Esophagus squamous epithelium (tissue), 5 donors: Measurements from ENCODE around the gene RWDD3. TPM values are rescaled to one million over a fixed set of nuclear protein-coding genes. Genes with fewer than 3 reads are reported as not detected.

Source experiments
- DNase-seq: peaks from one replicate; lab custom pipeline; 2025; lab: John Stamatoyannopoulos, UW
- H3K27ac ChIP-seq, 4 donors: fragments of 200-600 bp; sonication (generic); one replicate each; pipeline ENCODE4 v1.5.1; 2016 to 2019; ENCODE audit warnings: mild to moderate bottlenecking in 1 of 4
- H3K27me3 ChIP-seq, 4 donors: fragments of 200-600 bp; sonication (generic); 1 replicate in 3 of 4; 2 replicates in 1 of 4; pipeline versions ENCODE4 v1.5.1 to v1.6.0; 2017 to 2021; ENCODE audit warnings: antibody characterized with exemption in 1 of 4
- H3K36me3 ChIP-seq, 3 donors: fragments of 200-600 bp; sonication (generic); one replicate each; pipeline ENCODE4 v1.5.1; 2016 to 2019
- H3K4me1 ChIP-seq, 3 donors: fragments of 200-600 bp; sonication (generic); one replicate each; pipeline ENCODE4 v1.5.1; 2017 to 2019
- H3K4me3 ChIP-seq, 4 donors: fragments of 200-600 bp; sonication (generic); 1 replicate in 3 of 4; 2 replicates in 1 of 4; pipeline ENCODE4 v1.5.1; 2016 to 2019; ENCODE audit warnings: mild to moderate bottlenecking in 2 of 4, moderate library complexity in 1 of 4
- H3K9me3 ChIP-seq, 3 donors: fragments of 200-600 bp; sonication (generic); one replicate each; pipeline ENCODE4 v1.5.1; 2016 to 2019
- POLR2A ChIP-seq, 4 donors: fragments of 450-650 bp; IDR thresholded peaks; one replicate each; pipeline ENCODE4 v1.6.1; 2017; ENCODE audit warnings: antibody characterized with exemption in 4 of 4, mild to moderate bottlenecking in 4 of 4, moderate library complexity in 3 of 4
- WGBS, 2 donors: methylation state at CpG; one replicate each; pipeline ENCODE4 v1.1.5; 2018; 5-methylcytosine and 5-hydroxymethylcytosine counted together
- intact Hi-C: fragments of 100-400 bp; cut with DNase I; formaldehyde crosslinking; loops from one replicate; pipeline ENCODE4 v1.15.0; 2022
- total RNA-seq, 4 donors: library from RNA; depleted of rRNA; stranded (reverse); fragments of >200 nt; gene quantifications; one replicate each; pipeline ENCODE4 v1.1.0, GENCODE V29; 2016
- TF ChIP-seq, protein P1 (sequence below), 6 experiments: fragments of 450-650 bp in 4 of 6; fragments of 200-600 bp in 2 of 6; sonication (generic) in 2 of 6; IDR thresholded peaks; one replicate each; pipeline ENCODE4 v1.5.1; 2016 to 2019; ENCODE audit warnings: antibody characterized with exemption in 6 of 6, mild to moderate bottlenecking in 4 of 6, moderate library complexity in 4 of 6
- donor health status: DM: yes; HTN: yes; CAD: no.

The RWDD3 gene
- total RNA-seq, 4 donors from 2014 or later = 1.8 to 11.8 (median 7.6) TPM

DNA sequence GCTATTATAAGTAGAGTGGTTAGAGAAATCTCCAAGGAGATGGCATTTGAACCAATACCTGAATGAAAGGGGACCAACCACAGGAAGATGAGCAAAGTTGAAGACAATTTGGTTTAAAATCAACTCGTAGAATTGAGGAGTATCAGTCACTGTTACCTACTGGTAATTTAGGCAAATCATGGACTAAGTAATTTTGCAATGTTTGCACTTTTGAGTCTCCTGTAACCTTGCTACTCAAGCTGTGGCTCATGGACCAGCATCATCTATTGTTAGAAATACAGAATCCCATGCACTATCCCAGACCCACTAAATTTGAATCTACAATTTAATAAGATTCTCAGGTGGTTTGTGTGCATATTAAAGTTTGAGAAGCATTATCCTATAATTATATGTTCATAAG, 21.8 kb downstream of the RWDD3 start:
- Histone ChIP-seq H3K9me3 (no peaks in the 10 kb centered on the region), H3K4me1 (no peaks in the 10 kb centered on the region), H3K36me3 (peaks cover 0 to 14% (median 0%) of the 10 kb centered on the region in 3 donors), H3K27me3 (no peaks in the 10 kb centered on the region), H3K4me3 (no peak overlapping the region), H3K27ac (no peak overlapping the region)
- intact Hi-C loops = no loop called here
- DNase-seq = no peak
- 70 to 71% methylated on average over 1 of the region's 1 CpG for WGBS, 2 donors
- no peak for TF ChIP-seq POLR2A (IDR thresholded peaks at IDR 0.05)
- TF ChIP-seq, protein P1, sequence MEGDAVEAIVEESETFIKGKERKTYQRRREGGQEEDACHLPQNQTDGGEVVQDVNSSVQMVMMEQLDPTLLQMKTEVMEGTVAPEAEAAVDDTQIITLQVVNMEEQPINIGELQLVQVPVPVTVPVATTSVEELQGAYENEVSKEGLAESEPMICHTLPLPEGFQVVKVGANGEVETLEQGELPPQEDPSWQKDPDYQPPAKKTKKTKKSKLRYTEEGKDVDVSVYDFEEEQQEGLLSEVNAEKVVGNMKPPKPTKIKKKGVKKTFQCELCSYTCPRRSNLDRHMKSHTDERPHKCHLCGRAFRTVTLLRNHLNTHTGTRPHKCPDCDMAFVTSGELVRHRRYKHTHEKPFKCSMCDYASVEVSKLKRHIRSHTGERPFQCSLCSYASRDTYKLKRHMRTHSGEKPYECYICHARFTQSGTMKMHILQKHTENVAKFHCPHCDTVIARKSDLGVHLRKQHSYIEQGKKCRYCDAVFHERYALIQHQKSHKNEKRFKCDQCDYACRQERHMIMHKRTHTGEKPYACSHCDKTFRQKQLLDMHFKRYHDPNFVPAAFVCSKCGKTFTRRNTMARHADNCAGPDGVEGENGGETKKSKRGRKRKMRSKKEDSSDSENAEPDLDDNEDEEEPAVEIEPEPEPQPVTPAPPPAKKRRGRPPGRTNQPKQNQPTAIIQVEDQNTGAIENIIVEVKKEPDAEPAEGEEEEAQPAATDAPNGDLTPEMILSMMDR (IDR thresholded peaks at IDR 0.05) = no peak

DNA sequence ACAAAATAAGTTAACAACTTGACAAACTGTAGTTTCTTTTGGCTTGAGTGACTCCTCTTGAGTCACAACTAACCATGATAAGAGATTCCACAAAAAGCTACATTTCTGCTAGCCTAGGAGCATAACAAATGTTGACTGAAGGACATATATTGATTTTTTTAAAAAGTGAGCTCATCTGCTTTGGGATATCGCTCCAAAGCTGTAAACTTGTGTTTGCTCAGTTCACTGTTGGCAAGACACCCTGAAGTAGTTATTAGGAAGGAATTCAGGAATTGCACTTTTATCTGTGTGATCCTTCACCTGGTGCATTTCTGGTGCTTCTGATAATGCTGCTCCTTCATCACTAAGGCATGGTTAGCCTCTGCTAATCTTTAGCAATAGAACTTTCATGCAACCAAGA, 23.7 kb downstream of the RWDD3 start:
- Histone ChIP-seq H3K4me1 (no peaks in the 10 kb centered on the region), H3K27ac (no peak overlapping the region), H3K36me3 (peaks cover 0 to 1% (median 0%) of the 10 kb centered on the region in 3 donors), H3K9me3 (no peaks in the 10 kb centered on the region), H3K27me3 (no peaks in the 10 kb centered on the region), H3K4me3 (no peak overlapping the region)
- TF ChIP-seq, protein P1 (IDR thresholded peaks at IDR 0.05) = no peak
- TF ChIP-seq POLR2A (IDR thresholded peaks at IDR 0.05) = no peak
- intact Hi-C loops = no loop called here
- WGBS, 2 donors = 44 to 85% methylated on average over 1 of the region's 1 CpG
- no peak for DNase-seq

DNA sequence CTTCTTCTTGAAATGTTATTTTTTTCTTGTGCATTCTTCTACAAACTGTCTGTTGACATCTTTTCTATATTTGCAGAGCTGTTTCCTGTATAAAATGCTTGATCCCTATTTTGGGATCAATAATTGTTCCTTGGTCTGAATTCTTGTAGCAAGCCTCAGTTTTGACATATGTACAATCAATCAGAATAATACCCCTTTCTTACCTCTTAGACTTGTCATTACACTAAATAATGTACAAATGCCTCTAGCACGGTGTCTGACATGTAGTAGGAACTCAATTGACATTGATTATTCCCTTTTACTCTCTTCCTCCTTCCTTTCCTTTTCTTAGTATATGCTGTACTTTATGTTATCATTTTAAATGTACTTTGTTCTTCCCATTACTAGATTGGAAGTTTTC, 25.2 kb downstream of the RWDD3 start:
- 62 to 63% methylated on average over 1 of the region's 1 CpG for WGBS, 2 donors
- no peak for TF ChIP-seq POLR2A (IDR thresholded peaks at IDR 0.05)
- TF ChIP-seq, protein P1 (IDR thresholded peaks at IDR 0.05) = no peak
- no peak for DNase-seq

DNA sequence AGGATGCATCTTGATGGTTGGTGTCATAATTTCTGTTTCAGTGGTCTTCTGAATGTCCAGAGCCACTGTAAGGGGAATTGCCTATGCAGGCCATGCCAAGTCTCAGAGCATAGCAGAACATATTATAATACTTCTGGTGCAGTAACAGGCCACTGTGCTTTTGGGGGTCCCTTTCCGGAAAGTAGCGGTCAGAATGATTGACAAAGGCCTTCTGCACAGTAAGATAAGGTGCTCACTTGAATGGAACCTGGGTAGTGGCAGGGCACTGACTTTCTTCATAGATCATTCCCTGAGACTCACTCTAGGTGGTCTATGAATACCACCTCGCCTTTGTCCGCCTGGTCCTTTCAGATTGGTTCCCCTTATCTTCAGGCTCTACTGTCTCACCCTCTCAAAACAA, 28.9 kb downstream of the RWDD3 start:
- WGBS, 2 donors = 87 to 92% methylated on average over 4 of the region's 4 CpGs
- no peaks in the 10 kb centered on the region for H3K36me3 ChIP-seq
- TF ChIP-seq, protein P1 (IDR thresholded peaks at IDR 0.05) = no peak
- TF ChIP-seq POLR2A (IDR thresholded peaks at IDR 0.05) = no peak
- H3K9me3 ChIP-seq = no peaks in the 10 kb centered on the region
- no peak overlapping the region for H3K4me3 ChIP-seq
- no peaks in the 10 kb centered on the region for H3K27me3 ChIP-seq
- intact Hi-C loops = no loop called here
- no peak for DNase-seq
- no peak overlapping the region for H3K27ac ChIP-seq
- H3K4me1 ChIP-seq = no peaks in the 10 kb centered on the region

More for the DNA sequence above, 25.2 kb downstream of the RWDD3 start:
- Histone ChIP-seq H3K36me3 (no peaks in the 10 kb centered on the region), H3K4me3 (no peak overlapping the region), H3K27ac (no peak overlapping the region), H3K4me1 (no peaks in the 10 kb centered on the region), H3K9me3 (no peaks in the 10 kb centered on the region), H3K27me3 (no peaks in the 10 kb centered on the region)
- intact Hi-C loops = no loop called here

DNA sequence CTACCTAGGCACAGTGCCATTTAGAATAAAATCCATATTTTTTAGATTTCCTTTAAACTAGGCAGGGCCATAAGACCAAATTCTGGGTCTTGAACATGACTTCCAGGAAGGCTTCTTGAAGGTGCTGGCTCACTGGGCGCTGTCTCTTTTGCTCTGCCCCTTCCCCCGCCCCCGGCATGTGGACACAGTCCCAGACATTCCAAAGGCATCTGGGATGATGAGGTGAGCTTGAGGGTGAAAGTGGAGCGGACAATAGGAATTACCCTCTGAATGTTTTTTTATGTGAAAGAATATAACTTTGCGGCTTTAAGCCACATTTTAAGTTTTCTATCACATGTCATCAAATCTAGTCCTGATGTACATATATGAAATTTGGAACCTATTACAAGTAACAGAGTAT, 29.4 kb downstream of the RWDD3 start:
- Histone ChIP-seq H3K4me1 (no peaks in the 10 kb centered on the region), H3K36me3 (no peaks in the 10 kb centered on the region), H3K9me3 (no peaks in the 10 kb centered on the region), H3K27me3 (no peaks in the 10 kb centered on the region), H3K27ac (no peak overlapping the region), H3K4me3 (no peak overlapping the region)
- TF ChIP-seq, protein P1 (IDR thresholded peaks at IDR 0.05) = no peak
- no peak for TF ChIP-seq POLR2A (IDR thresholded peaks at IDR 0.05)
- intact Hi-C loops = no loop called here
- 83 to 86% methylated on average over 5 of the region's 5 CpGs for WGBS, 2 donors
- no peak for DNase-seq
